Measurements from ENCODE around the gene ALG9. TPM values are rescaled to one million over a fixed set of nuclear protein-coding genes. Genes with fewer than 3 reads are reported as not detected.
A peak's percentile ranks its signal among the peaks of the same experiment; 100 is the strongest.

ALG9 gene
- total and polyA plus RNA-seq, 2 donors (not counting 3 experiments of a cell fraction or from before 2014, with no cell fraction given) = 29.1 to 29.4 TPM

GRCh38 chr11:111913031-111913861, 41.9 kb upstream of the ALG9 start:
- ChIA-PET POLR2A (no interaction called here), CTCF (interaction anchor here (0.7 to 1.2 kb wide), 4 partner anchors 12 to 69 kb away, joined by 3 to 7 read pairs (median 3); no protein-coding TSS in a partner anchor)
- H3K4me1 ChIP-seq (ENCODE audit: control insufficient read depth, extremely low read depth, insufficient read depth, low read length) = peaks cover 6% of the 10 kb centered on the region
- peaks cover 2 to 9% of the 10 kb centered on the region in 2 experiments for H3K27me3 ChIP-seq (ENCODE audit: control insufficient read depth in 2 of 2, insufficient read depth in 2 of 2, low read length in 2 of 2)
- no peak overlapping the region for H3K27ac ChIP-seq (ENCODE audit: insufficient read depth, low read depth, low read length)
- H3K9ac ChIP-seq (replicated peaks; ENCODE audit: extremely low read depth, insufficient read depth, low read length) = no peak overlapping the region
- intact Hi-C loops (cut with micrococcal nuclease) (no loop called here), dilution Hi-C loops (cut with MboI; ENCODE audit: extremely low pct_ligation_motif_present, low sequenced_read_pairs) (no loop called here)
- H3K79me2 ChIP-seq (ENCODE audit: control insufficient read depth, insufficient read depth, low read length) = no peaks in the 10 kb centered on the region
- H3K9me1 ChIP-seq (replicated peaks; ENCODE audit: control insufficient read depth, extremely low read depth, insufficient read depth, low read length) = no peaks in the 10 kb centered on the region
- FAIRE-seq = no peak
- H3K4me2 ChIP-seq (ENCODE audit: insufficient read depth, low read length) = no peak overlapping the region
- TF ChIP-seq POLR2A (IDR thresholded peaks at IDR 0.05; ENCODE audit: low read depth, low read length) (no peak), POLR2AphosphoS5 (IDR thresholded peaks at IDR 0.05; ENCODE audit: insufficient read depth, low read depth, low read length) (no peak), FOS (IDR thresholded peaks at IDR 0.05; ENCODE audit: borderline replicate concordance, insufficient read depth, low read length) (no peak), JUN (IDR thresholded peaks at IDR 0.05; ENCODE audit: borderline replicate concordance, insufficient read depth, insufficient read length, low read depth) (no peak), GATA2 (IDR thresholded peaks at IDR 0.05; ENCODE audit: insufficient read depth, insufficient read length, low read depth, low read length) (no peak), MYC (IDR thresholded peaks at IDR 0.05; ENCODE audit: low read depth, low read length) (no peak), EZH2 (IDR thresholded peaks at IDR 0.05; ENCODE audit: borderline replicate concordance, low read depth, low read length, severe bottlenecking) (no peak)
- TF ChIP-seq, protein P1, sequence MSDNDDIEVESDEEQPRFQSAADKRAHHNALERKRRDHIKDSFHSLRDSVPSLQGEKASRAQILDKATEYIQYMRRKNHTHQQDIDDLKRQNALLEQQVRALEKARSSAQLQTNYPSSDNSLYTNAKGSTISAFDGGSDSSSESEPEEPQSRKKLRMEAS (IDR thresholded peaks at IDR 0.05; ENCODE audit: insufficient read depth, insufficient read length) = no peak
- TF ChIP-seq, protein P2, sequence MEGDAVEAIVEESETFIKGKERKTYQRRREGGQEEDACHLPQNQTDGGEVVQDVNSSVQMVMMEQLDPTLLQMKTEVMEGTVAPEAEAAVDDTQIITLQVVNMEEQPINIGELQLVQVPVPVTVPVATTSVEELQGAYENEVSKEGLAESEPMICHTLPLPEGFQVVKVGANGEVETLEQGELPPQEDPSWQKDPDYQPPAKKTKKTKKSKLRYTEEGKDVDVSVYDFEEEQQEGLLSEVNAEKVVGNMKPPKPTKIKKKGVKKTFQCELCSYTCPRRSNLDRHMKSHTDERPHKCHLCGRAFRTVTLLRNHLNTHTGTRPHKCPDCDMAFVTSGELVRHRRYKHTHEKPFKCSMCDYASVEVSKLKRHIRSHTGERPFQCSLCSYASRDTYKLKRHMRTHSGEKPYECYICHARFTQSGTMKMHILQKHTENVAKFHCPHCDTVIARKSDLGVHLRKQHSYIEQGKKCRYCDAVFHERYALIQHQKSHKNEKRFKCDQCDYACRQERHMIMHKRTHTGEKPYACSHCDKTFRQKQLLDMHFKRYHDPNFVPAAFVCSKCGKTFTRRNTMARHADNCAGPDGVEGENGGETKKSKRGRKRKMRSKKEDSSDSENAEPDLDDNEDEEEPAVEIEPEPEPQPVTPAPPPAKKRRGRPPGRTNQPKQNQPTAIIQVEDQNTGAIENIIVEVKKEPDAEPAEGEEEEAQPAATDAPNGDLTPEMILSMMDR (IDR thresholded peaks at IDR 0.05; ENCODE audit: extremely low read depth in 1 of 2, insufficient read depth in 1 of 2, low read depth in 1 of 2, low read length in 2 of 2) = no peak
- no peaks in the 10 kb centered on the region for H3K9me3 ChIP-seq (replicated peaks; ENCODE audit: control insufficient read depth, insufficient read depth, low read length)
- H3K36me3 ChIP-seq (ENCODE audit: control insufficient read depth in 2 of 2, extremely low read depth in 1 of 2, insufficient read depth in 2 of 2, low read length in 2 of 2) = no peaks in the 10 kb centered on the region
- H3K4me3 ChIP-seq (replicated peaks in 1 of 3; ENCODE audit: insufficient read depth in 1 of 3, low read depth in 1 of 3, low read length in 3 of 3) = no peak overlapping the region
- no TSS peak for BruUV-seq (replicated peaks)
- H2AFZ ChIP-seq (ENCODE audit: low read depth, low read length) = peak overlapping the region; percentile 38
- DNase-seq (ENCODE audit: low read depth, low spot score) = no peak
- no peaks in the 10 kb centered on the region for H4K20me1 ChIP-seq (replicated peaks; ENCODE audit: control insufficient read depth, extremely low read depth, insufficient read depth, low read length)

Measured in endothelial cell of umbilical vein (primary cell).